HG03039 (cell line): ENCODE results near the gene IL3RA.
"Not testable (repeated sequence)": the region's sequence is repeated elsewhere in the genome, so short reads cannot be mapped to it uniquely, and the experiment has no call there.

Source experiments
- ATAC-seq: cut with Tn5 transposase; IDR thresholded peaks from one replicate; pipeline ENCODE4 v1.9.1; 2021; ENCODE audit warnings: mild to moderate bottlenecking, moderate library complexity; ENCODE audit not compliant: unreplicated experiment

IL3RA gene

DNA sequence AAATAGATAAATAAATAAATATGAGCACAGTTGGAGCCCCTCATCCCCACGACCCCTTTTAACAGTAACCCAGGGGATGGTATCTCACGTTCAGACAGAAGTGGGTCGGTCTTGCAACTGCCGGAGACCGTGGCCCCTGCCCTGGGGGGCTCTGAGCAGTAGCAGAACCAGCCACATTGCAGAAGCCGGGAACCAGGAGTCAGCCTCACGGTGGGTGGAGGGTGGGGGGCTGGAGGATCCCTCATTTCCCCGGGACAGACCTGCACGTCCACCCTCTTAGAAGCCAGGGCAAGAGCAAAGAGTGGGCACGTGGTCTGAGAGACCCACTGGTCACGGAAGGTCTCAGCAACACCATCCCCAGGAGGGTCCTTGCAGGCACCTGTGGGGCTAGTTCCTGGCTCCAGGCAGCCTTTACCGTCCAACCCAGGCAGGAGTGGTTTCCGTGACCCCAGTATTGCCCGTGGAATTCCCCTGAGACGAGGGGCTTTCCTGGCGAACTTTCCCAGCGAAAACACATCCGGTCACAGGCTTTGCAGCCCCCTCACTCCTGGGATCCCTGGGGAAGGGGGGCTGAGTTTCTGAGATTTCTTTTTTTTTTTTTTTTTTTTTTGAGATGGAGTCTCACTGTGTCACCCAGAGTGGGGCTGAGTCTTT lies 8.8 kb upstream of the IL3RA start:
- no peak for ATAC-seq

DNA sequence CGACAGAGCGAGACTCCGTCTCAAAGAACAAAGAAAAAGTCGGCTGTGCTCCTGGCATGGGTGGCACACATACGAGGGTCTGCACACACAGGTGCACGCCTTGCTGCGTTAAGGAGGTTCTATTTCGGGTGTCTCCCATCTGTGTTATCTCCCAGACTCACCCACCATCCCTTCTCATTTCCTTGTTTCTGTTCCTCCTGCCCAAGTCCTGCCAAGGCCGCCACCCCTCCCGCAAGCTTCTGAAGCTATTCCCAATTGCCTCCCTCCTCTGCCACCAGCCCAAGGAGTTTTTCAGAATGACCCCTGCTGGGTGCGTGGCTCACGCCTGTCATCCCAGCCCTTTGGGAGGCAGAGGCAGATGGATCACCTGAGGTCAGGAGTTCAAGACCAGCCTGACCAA lies 6.0 kb upstream of the IL3RA start:
- no peak for ATAC-seq

GRCh38 chrX:1332433-1332832 lies 4.2 kb upstream of the IL3RA start:
- not testable (repeated sequence) for ATAC-seq

- no peak for ATAC-seq
Observed at GRCh38 chrX:1334854-1335253, 1.7 kb upstream of the IL3RA start.

- ATAC-seq: peak; percentile 2
Observed at GRCh38 chrX:1336948-1337779, 579 bp downstream of the IL3RA start.

- no peak for ATAC-seq
Observed at GRCh38 chrX:1341545-1342184, 5.1 kb downstream of the IL3RA start.

GRCh38 chrX:1349606-1350005 lies 13.0 kb downstream of the IL3RA start:
- ATAC-seq: not testable (repeated sequence)

GRCh38 chrX:1351981-1352714 lies 15.6 kb downstream of the IL3RA start:
- ATAC-seq: no peak

- ATAC-seq: no peak
Observed at GRCh38 chrX:1354036-1355019, 17.7 kb downstream of the IL3RA start.

GRCh38 chrX:1355131-1356046 lies 18.8 kb downstream of the IL3RA start:
- no peak for ATAC-seq

GRCh38 chrX:1357993-1358392 lies 21.4 kb downstream of the IL3RA start:
- no peak for ATAC-seq

DNA sequence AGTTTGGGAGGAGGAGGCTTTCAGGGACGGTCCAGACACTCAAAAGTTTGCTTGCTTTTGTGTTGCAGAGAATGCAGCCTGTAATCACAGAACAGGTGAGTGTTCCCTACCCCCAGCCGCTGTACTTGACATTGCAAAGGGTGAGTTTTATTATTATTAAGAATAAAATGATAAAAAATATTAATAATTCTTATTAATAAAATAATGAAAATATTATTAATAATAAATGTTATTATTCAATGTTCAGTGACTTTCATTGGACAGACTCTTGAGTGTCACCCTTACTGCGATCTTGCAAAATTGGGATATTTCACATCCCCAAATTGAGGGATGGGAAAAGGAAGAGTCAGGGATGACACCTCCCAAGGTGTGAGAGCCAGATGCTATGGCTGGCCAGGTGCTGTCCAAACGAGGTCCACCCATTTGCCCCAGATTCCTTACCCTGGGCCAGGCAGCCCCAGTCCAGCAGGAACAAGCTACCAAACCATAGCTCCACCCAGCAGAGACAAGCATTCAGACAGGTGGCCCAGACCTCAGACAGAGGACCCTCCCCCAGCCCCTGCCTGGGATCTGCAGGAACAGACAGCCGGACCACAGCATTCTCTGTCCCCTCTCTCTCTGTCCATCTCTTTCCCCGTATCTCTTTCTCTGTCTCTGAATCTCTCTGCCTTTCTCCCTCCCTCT lies 22.4 kb downstream of the IL3RA start:
- no peak for ATAC-seq

GRCh38 chrX:1359477-1359873 lies 22.9 kb downstream of the IL3RA start:
- ATAC-seq: no peak

- no peak for ATAC-seq
Observed at GRCh38 chrX:1360171-1360570, 23.6 kb downstream of the IL3RA start.

DNA sequence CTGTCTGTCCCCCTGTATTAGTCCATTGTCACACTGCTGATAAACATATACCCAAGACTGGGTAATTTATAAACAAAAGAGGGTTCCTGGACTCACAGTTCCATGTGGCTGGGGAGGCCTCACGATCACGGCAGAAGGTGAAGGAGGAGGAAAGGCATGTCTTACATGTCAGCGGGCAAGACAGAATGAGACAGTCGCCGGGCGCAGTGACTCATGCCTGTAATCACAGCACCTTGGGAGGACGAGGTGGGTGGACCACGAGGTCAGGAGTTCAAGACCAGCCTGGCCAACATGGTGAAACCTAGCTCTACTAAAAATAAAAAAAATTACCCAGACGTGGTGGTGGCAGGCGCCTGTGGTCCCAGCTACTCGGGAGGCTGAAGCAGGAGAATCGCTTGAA lies 24.7 kb downstream of the IL3RA start:
- ATAC-seq: no peak

DNA sequence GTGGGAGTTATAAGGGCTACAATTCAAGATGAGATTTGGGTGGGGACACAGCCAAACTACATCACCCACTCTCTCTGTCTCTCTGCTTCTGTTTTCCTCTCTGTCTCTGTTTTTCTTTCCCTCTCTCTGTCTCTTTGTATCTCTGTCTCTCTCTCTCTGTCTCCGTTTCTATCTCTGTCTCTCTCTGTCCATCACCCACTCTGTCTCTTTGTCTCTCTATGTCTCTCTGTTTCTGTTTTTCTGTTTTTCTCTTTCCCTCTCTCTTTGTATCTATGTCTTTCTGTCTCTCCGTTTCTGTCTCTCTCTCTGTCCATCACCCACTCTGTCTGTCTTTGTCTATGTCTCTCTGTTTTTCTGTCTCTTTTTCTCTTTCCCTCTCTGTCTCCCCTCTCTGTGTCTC lies 25.3 kb downstream of the IL3RA start:
- no peak for ATAC-seq

DNA sequence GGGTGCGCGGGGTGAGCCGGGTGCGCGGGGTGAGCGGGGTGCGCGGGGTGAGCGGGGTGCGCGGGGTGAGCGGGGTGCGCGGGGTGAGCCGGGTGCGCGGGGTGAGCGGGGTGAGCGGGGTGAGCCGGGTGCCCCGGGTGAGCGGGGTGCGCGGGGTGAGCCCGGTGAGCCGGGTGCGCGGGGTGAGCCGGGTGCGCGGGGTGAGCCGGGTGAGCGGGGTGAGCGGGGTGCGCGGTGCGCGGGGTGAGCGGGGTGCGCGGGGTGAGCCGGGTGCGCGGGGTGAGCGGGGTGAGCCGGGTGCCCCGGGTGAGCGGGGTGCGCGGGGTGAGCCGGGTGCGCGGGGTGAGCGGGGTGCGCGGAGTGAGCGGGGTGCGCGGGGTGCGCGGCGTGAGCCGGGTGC lies 29.8 kb downstream of the IL3RA start:
- not testable (repeated sequence) for ATAC-seq

GRCh38 chrX:1368385-1368698 lies 31.8 kb downstream of the IL3RA start:
- ATAC-seq: no peak

- ATAC-seq: no peak
Observed at GRCh38 chrX:1378306-1378759, 41.7 kb downstream of the IL3RA start.
